HEK293 (cell line): Measurements from ENCODE around the gene MYL10.

Source experiments
- CTCF ChIA-PET: fragments of 350-600 bp; formaldehyde crosslinking; extraction: SDS; loops from one replicate; lab custom pipeline; 2021; ENCODE audit warnings: antibody characterized with exemption; lab: Yijun Ruan, JAX
- POLR2A ChIA-PET: fragments of 300-600 bp; formaldehyde crosslinking; extraction: SDS; loops from one replicate; lab custom pipeline; 2020; ENCODE audit warnings: antibody characterized with exemption, inconsistent platforms; lab: Yijun Ruan, JAX
- H3K27ac ChIP-seq: fragments of 200-500 bp; sonication (Bioruptor generic); 2 replicates; pipeline ENCODE4 v1.5.1; 2014; ENCODE audit warnings: low read depth, low read length, control low read depth, inconsistent platforms; ENCODE audit errors: extremely low read depth
- H3K36me3 ChIP-seq, 2 experiments: fragments of 200-500 bp in 1 of 2; sonication (Bioruptor generic) in 1 of 2; 1 replicate in 1 of 2; 2 replicates in 1 of 2; pipeline ENCODE4 v1.5.1; 2014 to 2017; ENCODE audit warnings: inconsistent platforms in 2 of 2, low read length in 2 of 2; ENCODE audit not compliant: control insufficient read depth in 2 of 2, insufficient read depth in 1 of 2
- H3K4me1 ChIP-seq: fragments of 200-500 bp; sonication (Bioruptor generic); 2 replicates; pipeline ENCODE4 v1.5.1; 2014; ENCODE audit warnings: mild to moderate bottlenecking, low read length, inconsistent platforms; ENCODE audit not compliant: control insufficient read depth, insufficient read depth
- H3K4me3 ChIP-seq: 2 replicates; pipeline ENCODE4 v1.5.1; 2011; ENCODE audit warnings: low read depth, mild to moderate bottlenecking, control low read depth, low read length, moderate library complexity
- H3K9me3 ChIP-seq: fragments of 200-500 bp; sonication (Bioruptor generic); 2 replicates; pipeline ENCODE4 v1.5.1; 2014; ENCODE audit warnings: low read depth, low read length, inconsistent platforms; ENCODE audit not compliant: control insufficient read depth, insufficient read depth
- GLI4 ChIP-seq: fragments of 450-650 bp; formaldehyde crosslinking; IDR thresholded peaks from 2 replicates; pipeline ENCODE4 v1.5.1; 2016; ENCODE audit warnings: missing biosample characterization, missing genetic modification characterization
- HIC1 ChIP-seq: fragments of 450-650 bp; formaldehyde crosslinking; IDR thresholded peaks from 2 replicates; pipeline ENCODE4 v1.5.1; 2016; ENCODE audit warnings: missing biosample characterization, missing genetic modification characterization
- KLF1 ChIP-seq: fragments of 450-650 bp; formaldehyde crosslinking; IDR thresholded peaks from 2 replicates; pipeline ENCODE4 v1.5.1; 2016; ENCODE audit warnings: missing biosample characterization, missing genetic modification characterization
- KLF16 ChIP-seq: fragments of 450-650 bp; formaldehyde crosslinking; IDR thresholded peaks from 2 replicates; pipeline ENCODE4 v1.5.1; 2017; ENCODE audit warnings: missing biosample characterization, missing genetic modification characterization
- MYNN ChIP-seq: fragments of 450-650 bp; formaldehyde crosslinking; IDR thresholded peaks from 2 replicates; pipeline ENCODE4 v1.5.1; 2016; ENCODE audit warnings: missing biosample characterization, missing genetic modification characterization, borderline replicate concordance
- REST ChIP-seq: fragments of 450-650 bp; formaldehyde crosslinking; IDR thresholded peaks from 2 replicates; pipeline ENCODE4 v1.5.1; 2016; ENCODE audit warnings: missing biosample characterization, missing genetic modification characterization
- YY2 ChIP-seq: fragments of 450-650 bp; formaldehyde crosslinking; IDR thresholded peaks from 2 replicates; pipeline ENCODE4 v1.5.1; 2016; ENCODE audit warnings: missing biosample characterization, missing genetic modification characterization
- ZBTB21 ChIP-seq: fragments of 450-650 bp; formaldehyde crosslinking; IDR thresholded peaks from 2 replicates; pipeline ENCODE4 v1.5.1; 2017; ENCODE audit warnings: missing biosample characterization, missing genetic modification characterization
- ZBTB6 ChIP-seq: fragments of 450-650 bp; formaldehyde crosslinking; IDR thresholded peaks from 2 replicates; pipeline ENCODE4 v1.5.1; 2017; ENCODE audit warnings: missing biosample characterization, missing genetic modification characterization
- ZNF16 ChIP-seq: fragments of 450-650 bp; formaldehyde crosslinking; IDR thresholded peaks from 2 replicates; pipeline ENCODE4 v1.5.1; 2016; ENCODE audit warnings: low read depth, missing biosample characterization, missing genetic modification characterization
- ZNF174 ChIP-seq: fragments of 450-650 bp; formaldehyde crosslinking; IDR thresholded peaks from 2 replicates; pipeline ENCODE4 v1.5.0; 2017; ENCODE audit warnings: missing biosample characterization, mild to moderate bottlenecking, missing genetic modification characterization
- ZNF280C ChIP-seq: fragments of 450-650 bp; formaldehyde crosslinking; IDR thresholded peaks from 2 replicates; pipeline ENCODE4 v1.5.1; 2016; ENCODE audit warnings: missing biosample characterization, missing genetic modification characterization
- ZNF311 ChIP-seq: fragments of 450-650 bp; formaldehyde crosslinking; IDR thresholded peaks from 2 replicates; pipeline ENCODE4 v1.5.1; 2017; ENCODE audit warnings: missing biosample characterization, missing genetic modification characterization, borderline replicate concordance
- ZNF335 ChIP-seq: fragments of 450-650 bp; formaldehyde crosslinking; conservative IDR thresholded peaks from 2 replicates; pipeline ENCODE4 v1.5.1; 2016; ENCODE audit warnings: missing biosample characterization, missing genetic modification characterization
- ZNF341 ChIP-seq: fragments of 450-650 bp; formaldehyde crosslinking; IDR thresholded peaks from 2 replicates; pipeline ENCODE4; 2016; ENCODE audit warnings: low read depth, missing biosample characterization, missing genetic modification characterization
- ZNF366 ChIP-seq: fragments of 450-650 bp; formaldehyde crosslinking; conservative IDR thresholded peaks from 2 replicates; pipeline ENCODE4 v1.5.1; 2016; ENCODE audit warnings: missing biosample characterization, missing genetic modification characterization
- ZNF426 ChIP-seq: fragments of 450-650 bp; formaldehyde crosslinking; IDR thresholded peaks from 2 replicates; pipeline ENCODE4 v1.5.1; 2017; ENCODE audit warnings: missing biosample characterization, missing genetic modification characterization, mild to moderate bottlenecking, inconsistent platforms, moderate library complexity
- ZNF529 ChIP-seq: fragments of 450-650 bp; formaldehyde crosslinking; IDR thresholded peaks from 2 replicates; pipeline ENCODE4 v1.5.1; 2017; ENCODE audit warnings: missing genetic modification characterization, missing biosample characterization; ENCODE audit not compliant: insufficient replicate concordance
- ZNF548 ChIP-seq: fragments of 450-650 bp; formaldehyde crosslinking; IDR thresholded peaks from 2 replicates; pipeline ENCODE4 v1.5.1; 2016; ENCODE audit warnings: missing biosample characterization, missing genetic modification characterization
- ZNF561 ChIP-seq: fragments of 450-650 bp; IDR thresholded peaks from 2 replicates; pipeline ENCODE4 v1.5.1; 2018; ENCODE audit warnings: missing biosample characterization, missing genetic modification characterization, borderline replicate concordance
- ZNF571 ChIP-seq: fragments of 450-650 bp; formaldehyde crosslinking; IDR thresholded peaks from 2 replicates; pipeline ENCODE4 v1.5.0; 2017; ENCODE audit warnings: missing biosample characterization, missing genetic modification characterization
- ZNF626 ChIP-seq: fragments of 450-650 bp; sonication (Bioruptor Pico); formaldehyde crosslinking; IDR thresholded peaks from 2 replicates; pipeline ENCODE4 v1.5.1; 2018; ENCODE audit warnings: missing biosample characterization, missing genetic modification characterization, inconsistent platforms
- ZNF645 ChIP-seq: fragments of 450-650 bp; formaldehyde crosslinking; IDR thresholded peaks from 2 replicates; pipeline ENCODE4; 2016; ENCODE audit warnings: missing biosample characterization, missing genetic modification characterization
- ZNF777 ChIP-seq: fragments of 450-650 bp; formaldehyde crosslinking; IDR thresholded peaks from 2 replicates; pipeline ENCODE4 v1.5.1; 2017; ENCODE audit warnings: missing biosample characterization, missing genetic modification characterization, borderline replicate concordance
- ZSCAN16 ChIP-seq: fragments of 450-650 bp; formaldehyde crosslinking; IDR thresholded peaks from 2 replicates; pipeline ENCODE4 v1.5.1; 2016; ENCODE audit warnings: missing biosample characterization, missing genetic modification characterization

Gene MYL10

GRCh38 chr7:101674439-101674838 is 45.3 kb upstream of the MYL10 start:
- H3K4me1 ChIP-seq, result no peaks in the 10 kb centered on the region
- CTCF ChIA-PET, result interaction anchor here (1.2 kb wide), 1 partner anchor 73 kb away, joined by 3 read pairs; no protein-coding TSS in a partner anchor
- no peaks in the 10 kb centered on the region for H3K36me3 ChIP-seq
- POLR2A ChIA-PET, result no interaction called here
- no peak overlapping the region for H3K4me3 ChIP-seq
- H3K9me3 ChIP-seq, result no peaks in the 10 kb centered on the region
- TF ChIP-seq KLF1 (tag by site-specific recombination), result no peak
- TF ChIP-seq YY2, result no peak
- TF ChIP-seq ZNF280C (tag by site-specific recombination), result no peak
- no peak for TF ChIP-seq HIC1 (tag by site-specific recombination)
- TF ChIP-seq GLI4 (tag by site-specific recombination), result no peak
- TF ChIP-seq ZNF548, result no peak
- no peak for TF ChIP-seq ZNF341 (tag by site-specific recombination)
- TF ChIP-seq ZNF777, result no peak
- TF ChIP-seq ZNF561, result no peak
- TF ChIP-seq ZNF529, result no peak
- TF ChIP-seq ZNF645 (tag by site-specific recombination), result no peak
- no peak for TF ChIP-seq ZBTB6 (tag by site-specific recombination)
- TF ChIP-seq ZSCAN16 (tag by site-specific recombination), result no peak
- no peak for TF ChIP-seq ZNF311 (tag by site-specific recombination)
- no peak for TF ChIP-seq ZBTB21
- no peak for TF ChIP-seq MYNN (tag by site-specific recombination)
- TF ChIP-seq ZNF174, result no peak
- no peak overlapping the region for H3K27ac ChIP-seq

GRCh38 chr7:101673951-101674350 is 44.9 kb upstream of the MYL10 start:
- ChIA-PET POLR2A (no interaction called here), CTCF (interaction anchor here (1.2 kb wide), 1 partner anchor 72 kb away, joined by 3 read pairs; no protein-coding TSS in a partner anchor)
- Histone ChIP-seq H3K27ac (no peak overlapping the region), H3K36me3 (no peaks in the 10 kb centered on the region), H3K4me1 (no peaks in the 10 kb centered on the region), H3K4me3 (no peak overlapping the region), H3K9me3 (no peaks in the 10 kb centered on the region)
- TF ChIP-seq ZNF335 (no peak), ZNF571 (no peak), ZNF529 (no peak), REST (tag by site-specific recombination) (no peak), ZNF426 (no peak), KLF16 (tag by site-specific recombination) (no peak), ZNF366 (no peak), ZNF626 (no peak), ZNF16 (tag by site-specific recombination) (no peak)
